Adrenal gland (tissue), 12 donors: Measurements from ENCODE around the gene APIP. TPM values are rescaled to one million over a fixed set of nuclear protein-coding genes. Genes with fewer than 3 reads are reported as not detected.
A peak's percentile ranks its signal among the peaks of the same experiment; 100 is the strongest.

Experiments used
- DNase-seq, 7 donors: peaks; one replicate each; pipeline ENCODE4 v3.0.0-alpha.2; 2019 to 2020
- H3K27ac ChIP-seq, 5 donors: fragments of 200-600 bp; sonication (generic) in 4 of 5; 1 replicate in 3 of 5; 2 replicates in 2 of 5; pipeline versions ENCODE4 v1.5.1 to v1.8.0; 2016 to 2020; ENCODE audit warnings: mild to moderate bottlenecking in 1 of 5
- H3K27me3 ChIP-seq: fragments of 200-600 bp; 2 replicates; pipeline ENCODE4 v1.8.0; 2021
- H3K36me3 ChIP-seq, 2 donors: fragments of 200-600 bp; replicated peaks in 1 of 2; 1 replicate in 1 of 2; 2 replicates in 1 of 2; pipeline versions ENCODE4 v1.5.1 to v1.8.0; 2018 to 2022
- H3K4me1 ChIP-seq, 2 donors: fragments of 200-600 bp; replicated peaks in 1 of 2; 1 replicate in 1 of 2; 2 replicates in 1 of 2; pipeline versions ENCODE4 v1.5.1 to v1.8.0; 2018 to 2021
- H3K4me3 ChIP-seq, 4 donors: fragments of 200-600 bp; sonication (generic) in 3 of 4; one replicate each; pipeline ENCODE4 v1.5.1; 2016 to 2018
- H3K9me3 ChIP-seq, 3 donors: fragments of 200-600 bp; sonication (generic) in 1 of 3; replicated peaks in 1 of 3; 1 replicate in 2 of 3; 2 replicates in 1 of 3; pipeline versions ENCODE4 v1.5.1 to v1.8.0; 2016 to 2021
- POLR2A ChIP-seq, 2 donors: fragments of 450-650 bp; IDR thresholded peaks; one replicate each; pipeline ENCODE4 v1.6.1; 2017; ENCODE audit warnings: antibody characterized with exemption in 2 of 2, mild to moderate bottlenecking in 2 of 2, moderate library complexity in 1 of 2
- WGBS, 4 donors: extraction: QIAGEN DNeasy Blood & Tissue Kit in 2 of 4; methylation state at CpG; one replicate each; pipeline versions ENCODE4 v1.1.5 to v1.1.7; 2013 to 2017; 5-methylcytosine and 5-hydroxymethylcytosine counted together
- intact Hi-C, 2 donors: fragments of 100-400 bp; cut with DNase I; formaldehyde crosslinking; loops; one replicate each; pipeline versions ENCODE4 v1.14.1 to v1.15.0; 2022 to 2023
- polyA plus RNA-seq, 3 donors: library from polyadenylated mRNA; stranded (reverse); fragments of 200-250 nt in 2 of 3; fragments of 350-450 nt in 1 of 3; fragmentation: Illumina TruSeq in 1 of 3; extraction: RNeasy Lipid Tissue Mini Kit (QIAGEN cat#74804) in 1 of 3; gene quantifications; one replicate each; pipeline ENCODE4 v1.2.3, GENCODE V29; 2013 to 2014
- total RNA-seq, 9 donors: library from RNA; depleted of rRNA in 4 of 9; stranded (reverse); fragments of >200 nt in 4 of 9; fragments of 120-200 nt in 1 of 9; fragmentation: NEBNext Ultra II Directional in 1 of 9; extraction: Animal tissue kit (Norgen Biotek cat#: 25700) in 1 of 9; gene quantifications; one replicate each; pipeline versions ENCODE4 v1.1.0 to v1.2.4, GENCODE V29; 2013 to 2023
- TF ChIP-seq, protein P1 (sequence below), 6 experiments: fragments of 450-650 bp in 4 of 6; fragments of 200-600 bp in 2 of 6; sonication (generic) in 1 of 6; IDR thresholded peaks; 1 replicate in 5 of 6; 2 replicates in 1 of 6; pipeline versions ENCODE4 v1.5.1 to v1.8.0; 2016 to 2021; ENCODE audit warnings: antibody characterized with exemption in 6 of 6, mild to moderate bottlenecking in 2 of 6, moderate library complexity in 1 of 6
- donor health status: healthy with polysubstance abuse.
- donor health status: Bipolar disorder and iron deficiency.
- donor health status: DM: yes; HTN: yes; CAD: no.
- donor health status: DM: no; HTN: no; CAD: no.
- donor health status: DM: no; HTN: no; CAD: no.
- donor health status: DM: yes; HTN: yes; CAD: no.

APIP gene
- total and polyA plus RNA-seq, 12 donors, result 17.0 to 102 (median 48.5) TPM

DNA sequence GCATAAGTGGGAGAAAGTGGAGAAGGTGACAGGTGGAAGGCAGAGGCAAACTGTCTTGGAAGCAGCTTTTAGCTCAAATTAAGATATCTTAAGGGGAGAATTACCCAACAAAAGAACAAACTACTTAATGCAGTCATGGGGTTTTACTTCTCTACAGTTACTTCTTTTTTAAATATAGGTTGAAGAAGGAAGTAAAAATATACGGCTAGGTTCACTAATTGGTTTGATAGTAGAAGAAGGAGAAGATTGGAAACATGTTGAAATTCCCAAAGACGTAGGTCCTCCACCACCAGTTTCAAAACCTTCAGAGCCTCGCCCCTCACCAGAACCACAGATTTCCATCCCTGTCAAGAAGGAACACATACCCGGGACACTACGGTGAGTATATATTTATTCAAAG is 41.0 kb upstream of the APIP start:
- TF ChIP-seq, protein P1, sequence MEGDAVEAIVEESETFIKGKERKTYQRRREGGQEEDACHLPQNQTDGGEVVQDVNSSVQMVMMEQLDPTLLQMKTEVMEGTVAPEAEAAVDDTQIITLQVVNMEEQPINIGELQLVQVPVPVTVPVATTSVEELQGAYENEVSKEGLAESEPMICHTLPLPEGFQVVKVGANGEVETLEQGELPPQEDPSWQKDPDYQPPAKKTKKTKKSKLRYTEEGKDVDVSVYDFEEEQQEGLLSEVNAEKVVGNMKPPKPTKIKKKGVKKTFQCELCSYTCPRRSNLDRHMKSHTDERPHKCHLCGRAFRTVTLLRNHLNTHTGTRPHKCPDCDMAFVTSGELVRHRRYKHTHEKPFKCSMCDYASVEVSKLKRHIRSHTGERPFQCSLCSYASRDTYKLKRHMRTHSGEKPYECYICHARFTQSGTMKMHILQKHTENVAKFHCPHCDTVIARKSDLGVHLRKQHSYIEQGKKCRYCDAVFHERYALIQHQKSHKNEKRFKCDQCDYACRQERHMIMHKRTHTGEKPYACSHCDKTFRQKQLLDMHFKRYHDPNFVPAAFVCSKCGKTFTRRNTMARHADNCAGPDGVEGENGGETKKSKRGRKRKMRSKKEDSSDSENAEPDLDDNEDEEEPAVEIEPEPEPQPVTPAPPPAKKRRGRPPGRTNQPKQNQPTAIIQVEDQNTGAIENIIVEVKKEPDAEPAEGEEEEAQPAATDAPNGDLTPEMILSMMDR (IDR thresholded peaks at IDR 0.05), result no peak
- TF ChIP-seq POLR2A (IDR thresholded peaks at IDR 0.05), result no peak
- H3K9me3 ChIP-seq, result no peaks in the 10 kb centered on the region
- H3K4me3 ChIP-seq, result no peak overlapping the region
- no peaks in the 10 kb centered on the region for H3K27me3 ChIP-seq
- DNase-seq, result no peak
- intact Hi-C loops, result no loop called here
- peaks cover 0 to 7% of the 10 kb centered on the region in 2 donors for H3K4me1 ChIP-seq
- WGBS, 4 donors, result 85 to 92% (median 90%) methylated on average over 5 of the region's 5 CpGs
- H3K27ac ChIP-seq, result no peak overlapping the region
- H3K36me3 ChIP-seq, result no peaks in the 10 kb centered on the region

DNA sequence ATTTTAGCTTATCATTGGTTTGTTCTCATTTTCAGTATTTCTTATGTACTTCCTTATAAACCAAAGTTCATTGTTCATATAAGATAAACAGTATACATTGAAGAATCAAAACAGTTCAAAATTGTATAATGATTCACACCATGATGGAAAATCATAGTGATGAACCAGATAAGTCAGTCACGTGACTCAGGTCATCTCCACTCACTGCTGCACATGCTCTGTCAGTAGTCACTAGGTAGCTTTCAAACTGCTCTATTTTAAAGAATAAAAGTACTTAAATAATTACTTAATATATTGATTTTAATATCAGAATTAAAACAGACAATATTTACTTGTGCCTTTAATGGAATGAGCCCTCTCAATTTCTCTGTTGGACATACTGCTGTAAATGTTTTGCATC is 37.8 kb upstream of the APIP start:
- no peaks in the 10 kb centered on the region for H3K27me3 ChIP-seq
- peaks cover under 1 to 8% of the 10 kb centered on the region in 2 donors for H3K4me1 ChIP-seq
- H3K27ac ChIP-seq, result no peak overlapping the region
- intact Hi-C loops, result no loop called here
- H3K9me3 ChIP-seq, result no peaks in the 10 kb centered on the region
- no peaks in the 10 kb centered on the region for H3K36me3 ChIP-seq
- DNase-seq, result no peak
- 86 to 90% (median 88%) methylated on average over 1 of the region's 1 CpG for WGBS, 4 donors
- TF ChIP-seq, protein P1 (IDR thresholded peaks at IDR 0.05), result no peak
- TF ChIP-seq POLR2A (IDR thresholded peaks at IDR 0.05), result no peak
- H3K4me3 ChIP-seq, result no peak overlapping the region

DNA sequence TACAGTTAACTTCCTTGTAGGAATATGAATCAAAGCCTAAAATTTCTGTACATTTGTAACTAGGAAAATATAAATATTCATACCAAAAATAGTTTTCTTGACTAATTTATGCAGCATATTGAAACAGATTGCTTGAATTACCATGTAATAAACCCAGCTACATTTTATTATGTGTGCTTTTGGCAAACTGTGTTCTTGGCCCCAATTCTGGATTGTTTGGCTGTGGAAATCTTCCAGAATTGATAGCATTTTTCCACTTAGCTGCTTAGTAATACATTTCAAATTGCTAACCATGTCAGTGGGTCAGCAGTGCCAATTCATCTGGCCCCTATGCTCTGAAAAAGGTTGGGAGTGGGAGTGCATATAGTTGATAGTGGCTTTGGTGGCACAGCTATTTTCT is 32.5 kb upstream of the APIP start:
- no peaks in the 10 kb centered on the region for H3K9me3 ChIP-seq
- H3K4me1 ChIP-seq, result peaks cover 7 to 17% of the 10 kb centered on the region in 2 donors
- H3K27ac ChIP-seq, result peak overlapping the region in 3 of 5 donors; percentile 51 to 69 (median 55)
- no peaks in the 10 kb centered on the region for H3K36me3 ChIP-seq
- intact Hi-C loops, result no loop called here
- no peak for TF ChIP-seq POLR2A (IDR thresholded peaks at IDR 0.05)
- TF ChIP-seq, protein P1 (IDR thresholded peaks at IDR 0.05), result no peak
- H3K27me3 ChIP-seq, result no peaks in the 10 kb centered on the region
- DNase-seq, result peak in 3 of 7 donors; percentile 29 to 42 (median 33)
- no peak overlapping the region for H3K4me3 ChIP-seq

- intact Hi-C loops, result no loop called here
- Histone ChIP-seq H3K9me3 (no peaks in the 10 kb centered on the region), H3K27me3 (no peaks in the 10 kb centered on the region), H3K4me1 (peaks cover 7 to 19% of the 10 kb centered on the region in 2 donors), H3K27ac (no peak overlapping the region), H3K4me3 (no peak overlapping the region), H3K36me3 (no peaks in the 10 kb centered on the region)
- 95 to 100% (median 96%) methylated on average over 1 of the region's 1 CpG for WGBS, 4 donors
- TF ChIP-seq, protein P1 (IDR thresholded peaks at IDR 0.05), result no peak
- no peak for TF ChIP-seq POLR2A (IDR thresholded peaks at IDR 0.05)
- no peak for DNase-seq
These were observed 28.5 kb upstream of the APIP start for GRCh38 chr11:34944692-34945091.
